Suprapubic skin (tissue), 3 donors: ENCODE measurements around the gene SLC22A23.

Experiments used
- CTCF ChIP-seq, 2 donors: fragments of 200-600 bp in 1 of 2; fragments of 450-650 bp in 1 of 2; sonication (generic) in 1 of 2; IDR thresholded peaks; one replicate each; pipeline ENCODE4 v1.5.1; 2016 to 2019; ENCODE audit warnings: antibody characterized with exemption in 2 of 2, mild to moderate bottlenecking in 1 of 2, moderate library complexity in 1 of 2
- EP300 ChIP-seq: sonication (generic); formaldehyde crosslinking; IDR thresholded peaks from one replicate; pipeline ENCODE4 v1.6.1; 2017; ENCODE audit warnings: antibody characterized with exemption

GRCh38 chr6:3373597-3374203 lies 83.2 kb downstream of the SLC22A23 start:
- TF ChIP-seq CTCF (IDR thresholded peaks at IDR 0.05) = no peak
- TF ChIP-seq EP300 = no peak
